GF-D8 (cell line): ENCODE results near the gene UGT1A5.
"Not testable (repeated sequence)": the region's sequence is repeated elsewhere in the genome, so short reads cannot be mapped to it uniquely, and the experiment has no call there.

Source experiments
- DNase-seq: peaks from one replicate; lab custom pipeline; 2025; lab: John Stamatoyannopoulos, UW

Gene UGT1A5

GRCh38 chr2:233746475-233747282 is 34.0 kb downstream of the UGT1A5 start:
- no peak for DNase-seq

GRCh38 chr2:233747283-233747544 is 34.5 kb downstream of the UGT1A5 start:
- no peak for DNase-seq

GRCh38 chr2:233750689-233751088 is 38.0 kb downstream of the UGT1A5 start:
- DNase-seq: not testable (repeated sequence)

DNA sequence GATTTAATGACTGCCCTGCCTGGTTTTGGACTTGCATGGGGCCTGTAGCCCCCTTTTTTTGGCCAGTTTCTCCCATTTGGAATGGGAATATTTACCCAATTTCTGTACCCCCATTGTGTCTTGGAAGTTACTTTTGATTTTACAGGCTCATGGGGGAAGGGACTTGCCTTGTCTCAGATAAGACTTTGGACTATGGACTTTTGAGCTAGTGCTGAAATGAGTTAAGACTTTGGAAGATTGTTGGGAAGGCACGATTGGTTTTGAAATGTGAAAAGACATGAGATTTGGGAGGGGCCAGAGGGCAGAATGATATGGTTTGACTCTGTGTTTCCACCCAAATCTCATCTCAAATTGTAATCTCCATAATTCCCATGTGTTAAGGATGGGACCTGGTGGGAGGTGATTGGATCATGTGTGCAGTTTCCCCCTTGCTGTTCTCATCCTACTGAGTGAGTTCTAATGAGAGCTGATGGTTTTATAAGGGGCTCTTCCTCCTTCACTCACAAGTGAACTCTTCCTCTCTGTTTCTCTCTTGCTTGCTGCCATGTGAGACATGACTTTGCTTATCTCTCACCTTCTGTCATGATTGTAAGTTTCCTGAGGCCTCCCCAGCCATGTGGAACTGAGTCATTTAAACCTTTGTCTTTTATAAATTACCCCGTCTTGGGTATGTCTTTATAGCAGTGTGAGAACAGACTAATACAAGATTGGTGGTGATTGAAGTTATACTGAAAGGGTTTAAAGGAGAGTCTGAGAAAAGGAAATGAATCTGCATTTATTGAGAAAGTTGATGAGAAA is 38.7 kb downstream of the UGT1A5 start:
- not testable (repeated sequence) for DNase-seq

GRCh38 chr2:233754872-233755611 is 42.3 kb downstream of the UGT1A5 start:
- no peak for DNase-seq

DNA sequence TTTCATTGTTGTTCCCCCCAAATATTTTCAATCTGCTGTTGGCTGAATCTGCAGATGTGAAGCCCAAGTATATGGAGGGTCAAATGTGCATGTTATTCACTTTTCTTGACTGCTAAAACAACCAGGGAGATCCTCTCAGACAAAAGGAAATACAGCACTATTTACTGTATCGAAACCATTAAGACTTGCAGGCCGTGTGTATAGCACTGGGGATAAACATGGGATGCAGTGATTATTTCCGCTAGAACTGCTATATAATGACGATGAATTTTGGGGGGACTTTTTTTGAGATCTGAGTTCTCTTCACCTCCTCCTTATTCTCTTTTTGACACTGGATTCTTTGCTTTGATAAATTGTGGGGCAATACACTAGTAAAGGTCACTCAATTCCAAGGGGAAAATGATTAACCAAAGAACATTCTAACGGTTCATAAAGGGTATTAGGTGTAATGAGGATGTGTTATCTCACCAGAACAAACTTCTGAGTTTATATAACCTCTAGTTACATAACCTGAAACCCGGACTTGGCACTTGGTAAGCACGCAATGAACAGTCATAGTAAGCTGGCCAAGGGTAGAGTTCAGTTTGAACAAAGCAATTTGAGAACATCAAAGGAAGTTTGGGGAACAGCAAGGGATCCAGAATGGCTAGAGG is 43.8 kb downstream of the UGT1A5 start:
- DNase-seq: no peak

DNA sequence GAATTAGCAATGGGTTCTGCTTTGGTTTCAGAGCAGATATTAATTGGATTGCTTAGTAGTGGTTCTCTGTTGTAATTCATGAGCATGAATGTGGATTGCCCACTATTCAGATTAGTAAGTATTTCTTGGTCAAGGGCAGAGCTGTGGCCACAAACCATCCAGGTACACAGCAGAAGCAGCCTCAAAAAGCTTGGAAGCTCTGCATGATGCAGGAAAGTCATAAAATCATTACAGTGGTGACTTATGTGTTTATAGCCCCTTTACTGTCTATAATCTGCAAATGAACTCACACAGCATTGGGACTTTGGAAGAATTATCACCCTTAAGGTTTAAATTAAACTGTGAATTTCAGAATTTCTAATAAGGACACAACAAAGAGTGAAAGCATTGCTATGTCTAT is 45.4 kb downstream of the UGT1A5 start:
- no peak for DNase-seq

GRCh38 chr2:233758849-233759248 is 46.1 kb downstream of the UGT1A5 start:
- no peak for DNase-seq

- no peak for DNase-seq
These were observed 47.3 kb downstream of the UGT1A5 start, which contains the start of gene UGT1A1 for GRCh38 chr2:233760043-233760442. Gene UGT1A1 (plus strand): TSS chr2:233760270. CDS start chr2:233760288, 18 bp downstream.

DNA sequence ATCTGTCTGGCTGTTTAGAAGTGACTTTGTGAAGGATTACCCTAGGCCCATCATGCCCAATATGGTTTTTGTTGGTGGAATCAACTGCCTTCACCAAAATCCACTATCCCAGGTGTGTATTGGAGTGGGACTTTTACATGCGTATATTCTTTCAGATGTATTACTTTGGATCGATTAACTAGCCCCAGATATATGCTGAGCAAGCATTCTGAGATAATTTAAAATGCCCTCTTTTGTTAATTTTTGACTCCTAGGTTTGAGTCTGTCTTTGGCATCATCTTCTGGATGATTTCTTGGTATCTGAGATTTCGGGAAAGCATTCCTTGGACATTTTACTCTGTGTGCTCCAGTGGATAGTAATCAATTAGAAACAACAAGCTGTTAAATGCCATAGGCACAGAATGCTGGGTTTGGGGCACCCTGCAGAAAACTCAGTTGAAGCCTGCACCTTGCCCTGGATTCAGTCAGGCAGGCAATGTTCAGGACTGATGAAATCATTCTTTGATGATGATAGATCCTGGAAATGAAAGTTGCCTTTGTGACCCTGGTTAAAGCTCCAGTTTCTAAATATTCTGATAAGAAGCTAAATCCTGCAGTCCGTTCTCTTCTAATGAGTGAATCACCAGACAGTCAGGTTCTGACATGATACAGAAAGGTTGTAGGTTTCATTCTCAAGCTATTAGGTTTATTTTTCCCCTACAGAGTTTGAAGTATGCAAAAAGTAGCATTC is 48.5 kb downstream of the UGT1A5 start:
- DNase-seq: no peak

DNA sequence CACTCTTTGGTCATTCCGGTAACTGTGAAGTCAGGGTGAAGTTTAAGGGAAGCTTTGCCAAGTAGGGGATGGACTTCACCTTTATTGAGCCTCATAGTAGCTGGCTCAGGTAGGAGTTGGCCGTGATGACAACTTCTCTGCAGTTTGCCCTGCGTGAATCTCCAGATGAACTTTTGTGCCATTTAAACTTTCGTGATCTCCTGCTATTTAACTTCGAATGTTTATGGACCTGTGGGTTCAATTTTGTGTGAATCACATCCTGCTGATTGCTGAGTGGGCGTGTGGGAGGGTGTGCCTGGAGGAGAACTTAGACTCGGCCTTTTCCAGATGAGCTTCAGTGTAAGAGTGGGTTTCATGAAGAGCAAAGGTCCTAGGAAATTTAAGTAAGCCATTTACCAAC is 51.6 kb downstream of the UGT1A5 start:
- DNase-seq: no peak

DNA sequence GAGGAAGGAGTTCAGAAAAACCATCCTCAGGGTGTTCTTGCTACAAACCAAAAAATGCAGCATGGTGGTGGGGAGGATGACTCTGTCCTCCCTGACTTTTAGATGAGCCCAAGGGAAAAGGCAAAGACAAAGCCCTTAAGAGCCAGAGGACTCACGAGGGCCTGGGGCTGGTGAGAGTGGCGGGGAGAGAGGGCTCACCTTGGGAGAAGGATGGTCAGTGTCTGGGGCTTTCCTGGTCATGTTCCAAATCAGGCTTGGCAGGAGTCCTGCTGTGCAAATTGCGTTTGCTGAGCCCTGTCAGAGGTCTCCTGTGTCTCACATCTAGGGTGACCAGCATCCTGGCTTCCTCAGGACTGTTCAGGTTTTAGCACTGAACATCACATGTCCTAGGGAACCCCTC is 52.1 kb downstream of the UGT1A5 start:
- no peak for DNase-seq

DNA sequence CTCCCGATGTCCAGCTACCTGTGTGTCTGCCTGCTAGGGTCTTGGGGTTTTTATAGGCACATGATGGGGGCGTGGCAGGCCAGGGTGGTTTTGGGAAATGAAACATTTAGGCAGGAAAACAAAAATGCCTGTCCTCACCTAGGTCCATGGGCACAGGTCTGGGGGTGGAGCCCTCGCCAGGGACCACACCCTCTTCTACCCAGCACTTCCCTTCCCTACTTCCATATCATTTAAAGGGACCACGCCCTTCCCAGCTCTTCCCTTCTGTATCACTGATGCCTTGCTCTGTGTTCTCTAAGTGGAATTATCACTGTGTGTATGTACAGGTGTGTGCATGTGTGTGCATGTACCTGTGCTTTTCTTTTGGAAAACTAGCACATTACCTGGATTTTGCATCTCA is 53.7 kb downstream of the UGT1A5 start:
- DNase-seq: no peak

GRCh38 chr2:233768076-233768475 is 55.4 kb downstream of the UGT1A5 start:
- no peak for DNase-seq

- no peak for DNase-seq
These were observed 56.6 kb downstream of the UGT1A5 start for GRCh38 chr2:233769260-233769659.

GRCh38 chr2:233772153-233772552 is 59.4 kb downstream of the UGT1A5 start:
- DNase-seq: no peak

DNA sequence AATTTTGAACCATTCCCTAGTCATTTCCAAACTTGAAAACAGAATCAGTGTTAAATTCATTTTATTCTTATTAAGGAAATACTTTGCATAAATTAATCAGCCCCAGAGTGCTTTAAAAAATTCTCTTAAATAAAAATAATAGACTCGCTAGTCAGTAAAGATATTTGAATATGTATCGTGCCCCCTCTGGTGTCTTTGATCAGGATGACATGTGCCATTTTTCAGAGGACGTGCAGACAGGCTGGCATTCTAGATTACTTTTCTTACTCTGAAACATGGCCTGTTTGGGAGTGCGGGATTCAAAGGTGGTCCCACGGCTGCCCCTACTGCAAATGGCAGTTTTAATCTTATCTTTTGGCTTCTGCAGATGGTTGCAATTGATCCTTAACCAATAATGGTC is 59.9 kb downstream of the UGT1A5 start:
- no peak for DNase-seq

DNA sequence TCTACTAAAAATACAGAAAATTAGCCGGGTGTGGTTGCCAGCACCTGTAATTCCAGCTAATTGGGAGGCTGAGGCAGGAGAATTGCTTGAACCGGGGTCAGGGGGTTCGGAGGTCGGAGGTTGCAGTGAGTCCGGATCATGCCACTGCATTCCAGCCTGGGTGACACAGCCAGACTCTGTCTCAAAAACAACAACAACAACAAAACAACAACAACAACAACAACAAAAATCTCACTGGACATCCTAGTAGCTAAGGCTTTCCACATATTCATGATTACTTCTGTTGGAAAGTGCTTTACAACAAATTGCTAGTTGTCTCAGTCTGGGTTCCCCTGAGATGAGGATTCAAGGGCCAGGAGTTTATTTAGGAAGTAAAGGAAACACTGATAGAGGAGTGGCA is 61.1 kb downstream of the UGT1A5 start:
- no peak for DNase-seq

GRCh38 chr2:233775414-233775813 is 62.7 kb downstream of the UGT1A5 start:
- no peak for DNase-seq

DNA sequence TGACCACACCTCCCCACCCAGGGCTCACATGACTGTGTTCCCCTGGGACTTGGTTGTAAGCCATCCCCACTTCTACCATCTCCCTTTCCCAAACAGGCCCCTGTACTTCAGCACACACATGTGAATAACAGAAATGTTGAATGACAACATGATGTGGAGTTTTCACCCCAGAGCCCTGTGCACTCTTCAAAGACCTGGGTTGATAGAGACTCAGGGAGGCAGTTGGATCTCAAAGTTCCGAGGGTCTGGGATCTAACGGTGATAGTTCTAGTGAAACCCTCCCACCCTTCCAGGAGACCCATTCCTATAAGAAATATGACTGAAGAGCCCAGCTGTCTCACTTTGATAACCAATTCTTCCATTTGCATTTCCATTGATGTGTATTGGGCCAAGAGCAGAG is 65.3 kb downstream of the UGT1A5 start, which contains the start of gene MROH2A:
Gene MROH2A, plus strand, starts transcription at position 301 of the 400 bp plus-strand sequence. CDS start 1,029 bp downstream, outside the sequence.
- no peak for DNase-seq

GRCh38 chr2:233779722-233780121 is 67.0 kb downstream of the UGT1A5 start:
- no peak for DNase-seq
